PC-9 (cell line): ENCODE results near the gene RSBN1L. TPM values are rescaled to one million over a fixed set of nuclear protein-coding genes. Genes with fewer than 3 reads are reported as not detected.

ENCODE experiments used
- BruUV-seq: library from RNA; stranded (reverse); fragments of 400-500 nt; replicated peaks from 2 replicates; lab custom pipeline; 2021; lab: Mats Ljungman, UMichigan
- CTCF ChIA-PET: fragments of 300-600 bp; sonication (Branson Sonifier 250); formaldehyde crosslinking; loops from one replicate; lab custom pipeline; 2022; ENCODE audit warnings: antibody characterized with exemption; lab: Charles Lee
- POLR2A ChIA-PET: fragments of 300-600 bp; sonication (Branson Sonifier 250); formaldehyde crosslinking; loops from one replicate; lab custom pipeline; 2022; ENCODE audit warnings: antibody characterized with exemption; ENCODE audit not compliant: unreplicated experiment; lab: Charles Lee
- DNase-seq, 2 experiments: peaks; one replicate each; pipeline versions ENCODE4 v3.0.0 to v3.0.0-alpha.2; 2015 to 2022; ENCODE audit warnings: mixed read lengths in 1 of 2
- H2AFZ ChIP-seq: fragments of 200-600 bp; sonication (generic); 2 replicates; pipeline ENCODE4 v1.8.1; 2017; ENCODE audit warnings: antibody characterized with exemption
- H3F3A ChIP-seq: fragments of 200-600 bp; sonication (generic); 2 replicates; pipeline ENCODE4 v1.8.1; 2017; ENCODE audit warnings: antibody characterized with exemption, mild to moderate bottlenecking, low read depth; ENCODE audit not compliant: insufficient read depth
- H3K27ac ChIP-seq: fragments of 200-600 bp; sonication (generic); 2 replicates; pipeline ENCODE4 v1.6.1; 2016; ENCODE audit warnings: mixed run types
- H3K27me3 ChIP-seq: fragments of 200-600 bp; sonication (generic); 2 replicates; pipeline ENCODE4 v1.6.1; 2016; ENCODE audit warnings: low read depth, mixed run types; ENCODE audit not compliant: insufficient read depth
- H3K36me3 ChIP-seq: fragments of 200-600 bp; sonication (generic); 2 replicates; pipeline ENCODE4 v1.6.1; 2016; ENCODE audit warnings: low read depth, mixed run types
- H3K4me1 ChIP-seq: fragments of 200-600 bp; sonication (generic); replicated peaks from 2 replicates; pipeline ENCODE4 v1.6.1; 2016; ENCODE audit warnings: mixed run types; ENCODE audit not compliant: insufficient read depth
- H3K4me2 ChIP-seq: fragments of 200-600 bp; sonication (generic); 2 replicates; pipeline ENCODE4 v1.6.1; 2017; ENCODE audit warnings: mixed run types
- H3K4me3 ChIP-seq: fragments of 200-600 bp; sonication (generic); 2 replicates; pipeline ENCODE4 v1.6.1; 2016; ENCODE audit warnings: mixed run types
- H3K79me2 ChIP-seq: fragments of 200-600 bp; sonication (generic); 2 replicates; pipeline ENCODE4 v1.6.1; 2017; ENCODE audit warnings: low read depth, mixed run types
- H3K9me2 ChIP-seq: fragments of 200-600 bp; sonication (generic); 2 replicates; pipeline ENCODE4 v1.8.1; 2017; ENCODE audit warnings: mild to moderate bottlenecking; ENCODE audit not compliant: insufficient read depth
- H3K9me3 ChIP-seq: fragments of 200-600 bp; sonication (generic); 2 replicates; pipeline ENCODE4 v1.8.1; 2016; ENCODE audit warnings: low read depth; ENCODE audit not compliant: insufficient read depth
- H4K20me1 ChIP-seq: fragments of 200-600 bp; sonication (generic); 2 replicates; pipeline ENCODE4 v1.8.1; 2017; ENCODE audit not compliant: insufficient read depth
- CTCF ChIP-seq: fragments of 200-600 bp; sonication (generic); conservative IDR thresholded peaks from 2 replicates; pipeline ENCODE4 v1.6.1; 2017; ENCODE audit warnings: mixed run types, antibody characterized with exemption, mild to moderate bottlenecking, moderate library complexity
- EZH2 ChIP-seq: fragments of 200-600 bp; sonication (generic); IDR thresholded peaks from 2 replicates; pipeline ENCODE4 v1.8.0; 2017; ENCODE audit warnings: antibody characterized with exemption, low read depth
- intact Hi-C: fragments of 100-400 bp; cut with micrococcal nuclease; formaldehyde crosslinking; loops from one replicate; pipeline ENCODE4 v1.10.0; 2022; ENCODE audit not compliant: unreplicated experiment
- total RNA-seq: library from RNA; stranded (reverse); gene quantifications from 2 replicates; pipeline ENCODE4 v1.2.3, GENCODE V29; 2021

The RSBN1L gene
- total RNA-seq, 1 experiment from 2014 or later = 20.7 TPM

- Histone ChIP-seq H3F3A (peaks cover 5% of the 10 kb centered on the region; the same call in 1 of the 2 replicates), H3K27me3 (no peaks in the 10 kb centered on the region), H2AFZ (no peak overlapping the region), H3K79me2 (peaks cover 33% of the 10 kb centered on the region), H3K4me3 (no peak overlapping the region), H3K27ac (no peak overlapping the region), H3K9me2 (no peaks in the 10 kb centered on the region), H3K36me3 (no peaks in the 10 kb centered on the region), H3K4me2 (no peak overlapping the region), H3K9me3 (no peaks in the 10 kb centered on the region), H4K20me1 (no peaks in the 10 kb centered on the region), H3K4me1 (peaks cover 16% of the 10 kb centered on the region; the same call in 1 of the 2 replicates)
- DNase-seq = no peak
- no peak for TF ChIP-seq CTCF
- no peak for TF ChIP-seq EZH2
- POLR2A ChIA-PET = no interaction called here
- BruUV-seq = no TSS peak
- CTCF ChIA-PET = interaction anchor here (0.6 kb wide), 1 partner anchor 205 kb away, joined by 7 read pairs; no protein-coding TSS in a partner anchor
- intact Hi-C loops = no loop called here
Observed at GRCh38 chr7:77691892-77692491, 4.3 kb upstream of the RSBN1L start.

GRCh38 chr7:77693830-77694583 lies 2.3 kb upstream of the RSBN1L start:
- no peak overlapping the region for H3K4me3 ChIP-seq
- intact Hi-C loops = no loop called here
- H3F3A ChIP-seq = no peaks in the 10 kb centered on the region; the same call in 1 of the 2 replicates
- ChIA-PET POLR2A (no interaction called here), CTCF (no interaction called here)
- H3K9me2 ChIP-seq = no peaks in the 10 kb centered on the region
- BruUV-seq = no TSS peak
- H3K27me3 ChIP-seq = no peaks in the 10 kb centered on the region
- TF ChIP-seq CTCF (no peak), EZH2 (no peak)
- no peak overlapping the region for H2AFZ ChIP-seq
- no peaks in the 10 kb centered on the region; the same call in 1 of the 2 replicates for H4K20me1 ChIP-seq
- peaks cover 54% of the 10 kb centered on the region for H3K79me2 ChIP-seq
- H3K9me3 ChIP-seq = no peaks in the 10 kb centered on the region
- peaks cover 22% of the 10 kb centered on the region for H3K4me1 ChIP-seq
- H3K36me3 ChIP-seq = no peaks in the 10 kb centered on the region
- DNase-seq = no peak
- H3K27ac ChIP-seq = no peak overlapping the region
- H3K4me2 ChIP-seq = peak overlapping the region; percentile 66

GRCh38 chr7:77696643-77697534 lies 630 bp downstream of the RSBN1L start:
- H3K4me2 ChIP-seq = peak overlapping the region; percentile 92
- no peaks in the 10 kb centered on the region; the same call in 1 of the 2 replicates for H3F3A ChIP-seq
- no peaks in the 10 kb centered on the region; the same call in 1 of the 2 replicates for H4K20me1 ChIP-seq
- H3K9me3 ChIP-seq = no peaks in the 10 kb centered on the region
- peak overlapping the region; percentile 98 for H2AFZ ChIP-seq
- no TSS peak for BruUV-seq
- H3K79me2 ChIP-seq = peaks cover 80% of the 10 kb centered on the region
- ChIA-PET POLR2A (interaction anchor here (0.6 to 0.8 kb wide), 3 partner anchors 21 to 63 kb away, joined by 3 to 14 read pairs (median 6); no protein-coding TSS in a partner anchor), CTCF (no interaction called here)
- peak; percentile 39 to 65 for DNase-seq
- H3K36me3 ChIP-seq = no peaks in the 10 kb centered on the region
- H3K4me3 ChIP-seq = peak overlapping the region; percentile 89
- peaks cover 32% of the 10 kb centered on the region for H3K4me1 ChIP-seq
- H3K9me2 ChIP-seq = no peaks in the 10 kb centered on the region
- peak overlapping the region; percentile 51 for H3K27ac ChIP-seq
- TF ChIP-seq EZH2 (no peak), CTCF (no peak)
- H3K27me3 ChIP-seq = no peaks in the 10 kb centered on the region
- intact Hi-C loops = loop anchor here (1.0 to 2.0 kb wide), 2 partner anchors 22 to 40 kb away; no protein-coding TSS in a partner anchor
